Lower leg skin (tissue), 4 donors: Measurements from ENCODE around the gene SLC1A4. TPM values are rescaled to one million over a fixed set of nuclear protein-coding genes. Genes with fewer than 3 reads are reported as not detected.
"Not testable (repeated sequence)": the region's sequence is repeated elsewhere in the genome, so short reads cannot be mapped to it uniquely, and the experiment has no call there.

ENCODE experiments used
- DNase-seq, 2 donors: peaks; one replicate each; pipeline ENCODE4 v3.0.0-alpha.2; 2019; ENCODE audit warnings: low spot score in 2 of 2
- H3K4me3 ChIP-seq: fragments of 200-600 bp; sonication (generic); 2 replicates; pipeline ENCODE4 v1.5.1; 2017; ENCODE audit warnings: mild to moderate bottlenecking, low read depth; ENCODE audit not compliant: poor library complexity, severe bottlenecking
- POLR2A ChIP-seq, 2 donors: fragments of 450-650 bp; IDR thresholded peaks; one replicate each; pipeline ENCODE4 v1.6.1; 2016 to 2017; ENCODE audit warnings: antibody characterized with exemption in 2 of 2, mild to moderate bottlenecking in 1 of 2, moderate library complexity in 1 of 2
- WGBS, 2 donors: methylation state at CpG; one replicate each; pipeline ENCODE4 v1.1.5; 2018; 5-methylcytosine and 5-hydroxymethylcytosine counted together
- intact Hi-C: fragments of 100-400 bp; cut with DNase I; formaldehyde crosslinking; loops from one replicate; pipeline ENCODE4 v1.15.0; 2023; ENCODE audit warnings: low total_unique reads
- total RNA-seq, 4 donors: library from RNA; depleted of rRNA; stranded (reverse); fragments of >200 nt; gene quantifications; one replicate each; pipeline ENCODE4 v1.1.0, GENCODE V29; 2016
- TF ChIP-seq, protein P1 (sequence below), 3 donors: fragments of 450-650 bp; IDR thresholded peaks; one replicate each; pipeline ENCODE4 v1.5.1; 2016; ENCODE audit warnings: antibody characterized with exemption in 3 of 3, mild to moderate bottlenecking in 3 of 3, moderate library complexity in 2 of 3

SLC1A4 gene
- total RNA-seq, 4 donors from 2014 or later = 8.3 to 31.1 (median 18.0) TPM

DNA sequence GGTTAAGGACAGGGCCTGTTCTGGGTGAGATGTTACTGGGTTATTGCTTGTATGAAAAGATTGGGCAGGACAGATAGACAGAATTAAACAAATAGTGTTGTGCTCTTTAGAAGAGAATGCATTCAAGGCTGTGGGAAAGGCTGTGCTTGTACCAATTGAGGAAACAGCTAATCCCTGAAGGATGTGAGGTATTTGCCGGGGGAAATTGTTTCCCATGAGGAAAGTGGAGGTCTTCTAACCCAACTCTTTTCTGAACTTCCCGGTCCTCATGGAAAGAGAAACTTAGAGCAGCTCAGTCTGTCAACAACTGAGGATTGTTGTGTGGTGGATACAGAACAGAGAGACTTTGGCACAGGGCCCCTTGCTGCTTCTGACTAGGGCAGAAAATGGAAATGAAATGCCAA, 9.5 kb downstream of the SLC1A4 start:
- no peak overlapping the region for H3K4me3 ChIP-seq
- 54 to 71% methylated on average over 2 of the region's 2 CpGs for WGBS, 2 donors
- DNase-seq = no peak
- TF ChIP-seq, protein P1, sequence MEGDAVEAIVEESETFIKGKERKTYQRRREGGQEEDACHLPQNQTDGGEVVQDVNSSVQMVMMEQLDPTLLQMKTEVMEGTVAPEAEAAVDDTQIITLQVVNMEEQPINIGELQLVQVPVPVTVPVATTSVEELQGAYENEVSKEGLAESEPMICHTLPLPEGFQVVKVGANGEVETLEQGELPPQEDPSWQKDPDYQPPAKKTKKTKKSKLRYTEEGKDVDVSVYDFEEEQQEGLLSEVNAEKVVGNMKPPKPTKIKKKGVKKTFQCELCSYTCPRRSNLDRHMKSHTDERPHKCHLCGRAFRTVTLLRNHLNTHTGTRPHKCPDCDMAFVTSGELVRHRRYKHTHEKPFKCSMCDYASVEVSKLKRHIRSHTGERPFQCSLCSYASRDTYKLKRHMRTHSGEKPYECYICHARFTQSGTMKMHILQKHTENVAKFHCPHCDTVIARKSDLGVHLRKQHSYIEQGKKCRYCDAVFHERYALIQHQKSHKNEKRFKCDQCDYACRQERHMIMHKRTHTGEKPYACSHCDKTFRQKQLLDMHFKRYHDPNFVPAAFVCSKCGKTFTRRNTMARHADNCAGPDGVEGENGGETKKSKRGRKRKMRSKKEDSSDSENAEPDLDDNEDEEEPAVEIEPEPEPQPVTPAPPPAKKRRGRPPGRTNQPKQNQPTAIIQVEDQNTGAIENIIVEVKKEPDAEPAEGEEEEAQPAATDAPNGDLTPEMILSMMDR (IDR thresholded peaks at IDR 0.05) = no peak
- TF ChIP-seq POLR2A (IDR thresholded peaks at IDR 0.05) = no peak
- intact Hi-C loops = no loop called here

DNA sequence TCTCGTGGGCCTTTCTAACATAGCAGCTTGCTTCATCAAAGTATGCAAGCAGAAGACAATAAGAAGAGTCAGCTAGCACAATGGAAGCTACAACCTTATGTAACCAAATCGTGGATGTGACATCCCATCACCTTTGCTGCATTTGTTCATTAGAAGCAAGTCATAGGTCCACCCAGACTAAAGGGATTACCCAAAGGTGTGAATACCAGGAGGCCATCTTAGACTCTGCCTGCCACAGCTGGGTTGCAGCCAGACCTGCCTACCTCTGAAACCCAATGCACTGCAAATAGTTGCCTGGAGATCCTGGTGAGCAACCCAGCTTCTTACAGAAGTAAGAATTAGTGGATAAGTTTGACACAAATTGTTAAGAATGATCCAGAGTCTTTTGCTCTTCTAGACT, 10.6 kb downstream of the SLC1A4 start:
- WGBS, 2 donors = 80 to 90% methylated on average over 2 of the region's 2 CpGs
- intact Hi-C loops = no loop called here
- H3K4me3 ChIP-seq = no peak overlapping the region
- DNase-seq = no peak
- TF ChIP-seq, protein P1 (IDR thresholded peaks at IDR 0.05) = no peak
- TF ChIP-seq POLR2A (IDR thresholded peaks at IDR 0.05) = no peak

DNA sequence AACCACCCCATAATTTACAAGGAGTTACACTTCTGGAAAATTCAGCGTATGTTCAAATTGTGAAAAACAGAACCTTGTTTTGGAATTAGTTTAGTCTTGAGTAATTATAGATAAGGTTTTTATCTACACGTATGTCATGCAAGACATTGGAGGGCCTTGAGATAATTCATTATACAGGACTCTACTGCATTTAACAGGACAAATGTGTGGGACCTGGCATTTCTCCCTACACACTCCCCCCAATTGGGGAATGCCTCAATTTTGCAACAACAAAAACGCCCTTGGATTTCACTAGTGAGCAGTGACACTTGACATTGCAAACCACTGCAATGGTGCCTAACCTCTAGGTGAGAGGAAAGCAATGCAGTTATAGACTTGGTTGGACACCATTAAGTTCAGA, 11.4 kb downstream of the SLC1A4 start:
- TF ChIP-seq, protein P1 (IDR thresholded peaks at IDR 0.05) = no peak
- TF ChIP-seq POLR2A (IDR thresholded peaks at IDR 0.05) = no peak
- intact Hi-C loops = no loop called here
- H3K4me3 ChIP-seq = no peak overlapping the region
- 86 to 91% methylated on average over 3 of the region's 3 CpGs for WGBS, 2 donors
- DNase-seq = no peak

DNA sequence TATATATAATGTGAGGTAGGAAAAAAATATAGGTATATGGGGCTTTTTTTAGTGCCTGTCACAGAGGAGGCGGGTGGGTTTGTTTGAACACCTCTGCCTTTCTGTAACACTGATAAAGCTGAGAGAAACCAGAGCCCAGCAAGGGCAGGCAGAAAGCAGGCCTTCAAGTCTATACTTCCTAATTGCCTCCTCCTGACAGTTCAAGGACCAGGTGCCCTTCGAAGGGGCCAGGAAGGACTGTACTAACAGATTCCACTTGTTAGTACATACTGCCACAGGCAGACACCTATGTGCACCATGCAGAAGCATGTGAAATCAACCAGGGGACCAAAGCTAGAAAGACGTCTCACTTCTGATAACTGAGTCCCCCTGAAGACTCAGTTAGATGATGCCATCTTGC, 13.8 kb downstream of the SLC1A4 start:
- DNase-seq = peak in 1 of 2 donors; percentile 37
- intact Hi-C loops = no loop called here
- 91 to 94% methylated on average over 3 of the region's 3 CpGs for WGBS, 2 donors
- no peak overlapping the region for H3K4me3 ChIP-seq
- no peak for TF ChIP-seq POLR2A (IDR thresholded peaks at IDR 0.05)
- TF ChIP-seq, protein P1 (IDR thresholded peaks at IDR 0.05) = no peak

DNA sequence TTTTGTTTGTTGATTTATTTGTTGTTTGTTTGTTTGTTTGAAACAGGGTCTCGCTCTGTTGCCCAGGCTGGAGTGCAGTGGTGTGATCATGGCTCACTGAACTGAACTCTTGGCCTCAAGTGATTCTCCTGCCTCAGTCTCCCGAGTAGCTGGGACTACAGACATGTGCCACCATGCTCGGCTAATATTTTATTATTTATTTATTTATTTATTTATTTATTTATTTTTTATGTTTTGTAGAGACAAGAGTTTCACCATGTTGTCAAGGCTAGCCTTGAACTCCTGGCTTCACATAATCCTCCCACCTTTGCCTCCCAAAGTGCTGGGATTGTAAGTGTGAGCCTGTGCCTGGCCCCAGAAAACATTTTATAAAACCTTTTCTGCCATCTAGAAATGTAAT, 15.0 kb downstream of the SLC1A4 start:
- DNase-seq, intact Hi-C loops, H3K4me3 ChIP-seq: not testable (repeated sequence)
- 95 to 96% methylated on average over 3 of the region's 3 CpGs for WGBS, 2 donors

DNA sequence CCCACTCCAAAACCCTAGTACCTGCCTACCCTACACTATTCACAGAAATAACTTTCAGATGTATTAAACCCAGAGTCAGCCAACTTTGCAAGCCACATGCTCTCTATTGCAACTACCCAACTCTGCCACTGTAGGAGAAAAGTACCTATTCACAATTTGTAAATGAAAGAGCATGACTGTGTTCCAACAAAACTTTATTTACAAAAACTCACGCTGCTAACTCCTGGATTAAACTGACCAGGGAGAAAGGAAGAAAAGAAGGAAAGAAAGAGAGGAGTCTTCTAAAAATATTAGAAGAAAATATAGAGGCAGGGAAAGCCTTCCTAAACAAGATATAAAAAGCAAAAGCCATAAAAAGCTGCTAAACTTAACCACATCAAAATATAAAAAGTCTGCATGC, 24.6 kb downstream of the SLC1A4 start:
- no peak for DNase-seq
- no peak overlapping the region for H3K4me3 ChIP-seq
- TF ChIP-seq, protein P1 (IDR thresholded peaks at IDR 0.05) = no peak
- no peak for TF ChIP-seq POLR2A (IDR thresholded peaks at IDR 0.05)
- intact Hi-C loops = no loop called here
- 80 to 88% methylated on average over 1 of the region's 1 CpG for WGBS, 2 donors
